Esophagus squamous epithelium (tissue), 4 donors: ENCODE data around the gene SHKBP1.

Experiments used
- POLR2A ChIP-seq, 4 donors: fragments of 450-650 bp; IDR thresholded peaks; one replicate each; pipeline ENCODE4 v1.6.1; 2017; ENCODE audit warnings: antibody characterized with exemption in 4 of 4, mild to moderate bottlenecking in 4 of 4, moderate library complexity in 3 of 4
- TF ChIP-seq, protein P1 (sequence below), 6 experiments: fragments of 450-650 bp in 4 of 6; fragments of 200-600 bp in 2 of 6; sonication (generic) in 2 of 6; IDR thresholded peaks; one replicate each; pipeline ENCODE4 v1.5.1; 2016 to 2019; ENCODE audit warnings: antibody characterized with exemption in 6 of 6, mild to moderate bottlenecking in 4 of 6, moderate library complexity in 4 of 6

DNA sequence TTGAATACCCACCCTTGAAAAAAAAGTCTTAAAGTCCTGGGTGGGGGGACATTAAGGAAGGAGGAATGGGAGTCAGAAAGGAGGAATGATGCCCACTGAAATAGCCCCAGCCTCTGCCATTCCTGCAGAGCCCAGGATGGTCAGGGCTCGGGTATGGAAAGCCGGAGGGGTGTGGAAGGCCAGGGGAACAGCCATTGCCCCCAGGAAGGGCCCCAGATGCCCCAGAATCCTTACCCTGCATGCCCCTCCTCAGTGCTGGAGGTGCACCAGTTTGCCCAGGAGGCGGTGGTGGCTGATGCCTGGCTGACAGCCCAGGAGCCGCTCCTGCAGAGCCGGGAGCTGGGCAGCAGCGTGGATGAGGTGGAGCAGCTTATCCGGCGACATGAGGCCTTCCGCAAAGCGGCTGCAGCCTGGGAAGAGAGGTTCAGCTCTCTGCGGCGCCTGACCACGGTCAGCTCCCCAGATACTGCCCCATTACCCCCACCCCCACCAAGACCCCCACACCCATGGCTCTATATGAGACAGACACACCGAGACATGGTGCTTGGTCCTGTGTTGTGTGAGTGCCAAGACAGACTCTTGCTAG is 10.7 kb upstream of the SHKBP1 start:
- TF ChIP-seq, protein P1, sequence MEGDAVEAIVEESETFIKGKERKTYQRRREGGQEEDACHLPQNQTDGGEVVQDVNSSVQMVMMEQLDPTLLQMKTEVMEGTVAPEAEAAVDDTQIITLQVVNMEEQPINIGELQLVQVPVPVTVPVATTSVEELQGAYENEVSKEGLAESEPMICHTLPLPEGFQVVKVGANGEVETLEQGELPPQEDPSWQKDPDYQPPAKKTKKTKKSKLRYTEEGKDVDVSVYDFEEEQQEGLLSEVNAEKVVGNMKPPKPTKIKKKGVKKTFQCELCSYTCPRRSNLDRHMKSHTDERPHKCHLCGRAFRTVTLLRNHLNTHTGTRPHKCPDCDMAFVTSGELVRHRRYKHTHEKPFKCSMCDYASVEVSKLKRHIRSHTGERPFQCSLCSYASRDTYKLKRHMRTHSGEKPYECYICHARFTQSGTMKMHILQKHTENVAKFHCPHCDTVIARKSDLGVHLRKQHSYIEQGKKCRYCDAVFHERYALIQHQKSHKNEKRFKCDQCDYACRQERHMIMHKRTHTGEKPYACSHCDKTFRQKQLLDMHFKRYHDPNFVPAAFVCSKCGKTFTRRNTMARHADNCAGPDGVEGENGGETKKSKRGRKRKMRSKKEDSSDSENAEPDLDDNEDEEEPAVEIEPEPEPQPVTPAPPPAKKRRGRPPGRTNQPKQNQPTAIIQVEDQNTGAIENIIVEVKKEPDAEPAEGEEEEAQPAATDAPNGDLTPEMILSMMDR (IDR thresholded peaks at IDR 0.05) = no peak
- TF ChIP-seq POLR2A (IDR thresholded peaks at IDR 0.05) = no peak
